ENCODE measurements around the gene DCP2.

The DCP2 gene

GRCh38 chr5:112967520-112968083, 9.0 kb upstream of the DCP2 start:
- DNase-seq = no peak

- DNase-seq = no peak
Measured at GRCh38 chr5:112968411-112969106, 8.0 kb upstream of the DCP2 start.

- no peak for DNase-seq
Measured at GRCh38 chr5:112971276-112971675, 5.3 kb upstream of the DCP2 start.

GRCh38 chr5:112973036-112973435, 3.6 kb upstream of the DCP2 start:
- no peak for DNase-seq

GRCh38 chr5:112973904-112974303, 2.7 kb upstream of the DCP2 start:
- no peak for DNase-seq

- DNase-seq = no peak
Measured at GRCh38 chr5:112974901-112975300, 1.7 kb upstream of the DCP2 start.

- no peak for DNase-seq
Measured at GRCh38 chr5:112975721-112976431, 722 bp upstream of the DCP2 start.

- DNase-seq = no peak
Measured at GRCh38 chr5:112977440-112977861, 853 bp downstream of the DCP2 start.

GRCh38 chr5:112978836-112979235, 2.2 kb downstream of the DCP2 start:
- DNase-seq = peak; percentile 5

- DNase-seq = no peak
Measured at GRCh38 chr5:112979723-112980122, 3.1 kb downstream of the DCP2 start.

- no peak for DNase-seq
Measured at GRCh38 chr5:112983363-112983762, 6.8 kb downstream of the DCP2 start.

GRCh38 chr5:112986224-112986623, 9.6 kb downstream of the DCP2 start:
- DNase-seq = no peak

- DNase-seq = peak; percentile 6
Measured at GRCh38 chr5:112995764-112996618, 19.4 kb downstream of the DCP2 start.

- no peak for DNase-seq
Measured at GRCh38 chr5:112996830-112997374, 20.3 kb downstream of the DCP2 start.

- no peak for DNase-seq
Measured at GRCh38 chr5:112998296-112998695, 21.7 kb downstream of the DCP2 start.

- DNase-seq = no peak
Measured at GRCh38 chr5:113000466-113000865, 23.9 kb downstream of the DCP2 start.

- no peak for DNase-seq
Measured at GRCh38 chr5:113002423-113002822, 25.8 kb downstream of the DCP2 start.

GRCh38 chr5:113003763-113004162, 27.2 kb downstream of the DCP2 start:
- DNase-seq = no peak

- DNase-seq = no peak
Measured at GRCh38 chr5:113005454-113005853, 28.9 kb downstream of the DCP2 start.

- no peak for DNase-seq
Measured at GRCh38 chr5:113017881-113018635, 41.5 kb downstream of the DCP2 start.

GRCh38 chr5:113020461-113021273, 44.1 kb downstream of the DCP2 start:
- no peak for DNase-seq
